Transverse colon (tissue), 3 donors: ENCODE results near the gene RIT2.

Source experiments
- CTCF ChIP-seq, 5 experiments: fragments of 200-600 bp in 3 of 5; fragments of 450-650 bp in 2 of 5; sonication (generic) in 3 of 5; IDR thresholded peaks; 1 replicate in 2 of 5; 2 replicates in 3 of 5; pipeline ENCODE4 v1.5.1; 2016 to 2017; ENCODE audit warnings: antibody characterized with exemption in 5 of 5, inconsistent platforms in 3 of 5, mild to moderate bottlenecking in 2 of 5, moderate library complexity in 1 of 5
- EP300 ChIP-seq: sonication (generic); formaldehyde crosslinking; IDR thresholded peaks from one replicate; pipeline ENCODE4 v1.6.1; 2017; ENCODE audit warnings: antibody characterized with exemption, low read depth
- POLR2A ChIP-seq: fragments of 450-650 bp; IDR thresholded peaks from one replicate; pipeline ENCODE4 v1.6.1; 2016; ENCODE audit warnings: antibody characterized with exemption, mild to moderate bottlenecking, moderate library complexity

- TF ChIP-seq EP300 (no peak), CTCF (IDR thresholded peaks at IDR 0.05) (no peak), POLR2A (no peak)
Measured at GRCh38 chr18:42771936-42772335, 343.5 kb downstream of the RIT2 start.
